GM06990 (cell line): ENCODE measurements around the gene ZNF329.
A peak's percentile ranks its signal among the peaks of the same experiment; 100 is the strongest.
"Not testable (repeated sequence)": the region's sequence is repeated elsewhere in the genome, so short reads cannot be mapped to it uniquely, and the experiment has no call there.

ENCODE experiments used
- DNase-seq: peaks from one replicate; pipeline ENCODE4 v3.0.0-alpha.2; 2011; ENCODE audit not compliant: insufficient read length; ENCODE audit errors: extremely low read depth
- H3K27me3 ChIP-seq: replicated peaks from 2 replicates; pipeline ENCODE4 v1.6.0; 2011; ENCODE audit warnings: low read length; ENCODE audit not compliant: control insufficient read depth, insufficient read depth
- H3K36me3 ChIP-seq: 2 replicates; pipeline ENCODE4 v1.5.1; 2011; ENCODE audit warnings: low read length; ENCODE audit not compliant: control insufficient read depth, insufficient read depth
- H3K4me3 ChIP-seq: replicated peaks from 2 replicates; pipeline ENCODE4 v1.5.1; 2011; ENCODE audit warnings: low read depth, mild to moderate bottlenecking, control low read depth, low read length
- TF ChIP-seq, protein P1 (sequence below): IDR thresholded peaks from 2 replicates; pipeline ENCODE4 v1.5.1; 2011; ENCODE audit warnings: low read length, control low read depth, mild to moderate bottlenecking, inconsistent platforms; ENCODE audit not compliant: insufficient read depth, poor library complexity, severe bottlenecking

Gene ZNF329

DNA sequence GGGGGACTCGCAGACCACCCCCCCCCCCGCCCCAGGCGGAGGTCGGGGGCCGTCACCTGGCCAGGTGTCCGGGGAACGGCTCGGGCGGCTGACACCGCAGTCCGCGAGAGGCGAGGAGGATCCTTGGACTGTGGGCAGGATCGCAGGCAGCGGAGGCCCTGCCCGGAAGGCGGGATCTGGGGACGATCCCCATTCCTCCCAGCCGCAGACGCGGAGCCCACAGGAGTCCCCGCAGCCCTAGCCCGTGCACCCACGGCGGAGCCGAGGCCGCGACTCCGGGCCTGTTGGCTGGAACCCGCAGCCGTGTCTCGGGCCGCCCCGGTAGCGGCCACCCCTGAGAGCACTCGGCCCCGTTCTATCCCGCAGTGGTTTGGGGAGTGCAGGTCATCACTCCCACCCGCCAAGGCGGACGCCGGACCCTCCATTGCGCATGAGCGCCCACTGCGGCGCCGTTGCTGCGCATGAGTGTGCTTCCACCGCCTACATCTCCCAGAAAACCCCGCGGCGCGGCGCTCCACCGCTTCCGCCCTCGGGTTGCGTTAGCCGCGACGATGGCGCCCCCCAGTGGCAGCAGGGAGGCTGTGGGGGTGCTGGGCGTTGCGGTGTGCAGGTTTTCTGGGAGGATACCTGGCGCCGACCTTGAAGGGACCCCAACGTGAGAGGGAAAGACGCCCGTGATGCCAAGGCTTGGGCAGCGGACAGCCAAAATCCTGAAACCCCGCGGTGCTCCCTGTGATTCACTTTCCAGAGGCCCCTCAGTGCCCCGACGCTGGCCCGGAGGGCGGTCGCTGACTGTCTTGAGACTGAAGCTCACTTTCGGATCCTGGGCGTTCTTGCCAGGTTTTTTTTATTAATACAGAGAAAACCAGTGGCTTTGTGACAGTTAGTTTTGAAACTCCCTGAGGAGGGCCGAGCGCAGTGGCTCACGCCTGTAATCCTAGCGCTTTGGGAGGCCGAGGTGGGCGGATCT, 4.4 kb upstream of the ZNF329 start:
- TF ChIP-seq, protein P1, sequence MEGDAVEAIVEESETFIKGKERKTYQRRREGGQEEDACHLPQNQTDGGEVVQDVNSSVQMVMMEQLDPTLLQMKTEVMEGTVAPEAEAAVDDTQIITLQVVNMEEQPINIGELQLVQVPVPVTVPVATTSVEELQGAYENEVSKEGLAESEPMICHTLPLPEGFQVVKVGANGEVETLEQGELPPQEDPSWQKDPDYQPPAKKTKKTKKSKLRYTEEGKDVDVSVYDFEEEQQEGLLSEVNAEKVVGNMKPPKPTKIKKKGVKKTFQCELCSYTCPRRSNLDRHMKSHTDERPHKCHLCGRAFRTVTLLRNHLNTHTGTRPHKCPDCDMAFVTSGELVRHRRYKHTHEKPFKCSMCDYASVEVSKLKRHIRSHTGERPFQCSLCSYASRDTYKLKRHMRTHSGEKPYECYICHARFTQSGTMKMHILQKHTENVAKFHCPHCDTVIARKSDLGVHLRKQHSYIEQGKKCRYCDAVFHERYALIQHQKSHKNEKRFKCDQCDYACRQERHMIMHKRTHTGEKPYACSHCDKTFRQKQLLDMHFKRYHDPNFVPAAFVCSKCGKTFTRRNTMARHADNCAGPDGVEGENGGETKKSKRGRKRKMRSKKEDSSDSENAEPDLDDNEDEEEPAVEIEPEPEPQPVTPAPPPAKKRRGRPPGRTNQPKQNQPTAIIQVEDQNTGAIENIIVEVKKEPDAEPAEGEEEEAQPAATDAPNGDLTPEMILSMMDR = peak; percentile 92
- no peaks in the 10 kb centered on the region for H3K36me3 ChIP-seq
- H3K27me3 ChIP-seq = no peaks in the 10 kb centered on the region
- DNase-seq = peak; percentile 90
- peak overlapping the region; percentile 86 for H3K4me3 ChIP-seq

DNA sequence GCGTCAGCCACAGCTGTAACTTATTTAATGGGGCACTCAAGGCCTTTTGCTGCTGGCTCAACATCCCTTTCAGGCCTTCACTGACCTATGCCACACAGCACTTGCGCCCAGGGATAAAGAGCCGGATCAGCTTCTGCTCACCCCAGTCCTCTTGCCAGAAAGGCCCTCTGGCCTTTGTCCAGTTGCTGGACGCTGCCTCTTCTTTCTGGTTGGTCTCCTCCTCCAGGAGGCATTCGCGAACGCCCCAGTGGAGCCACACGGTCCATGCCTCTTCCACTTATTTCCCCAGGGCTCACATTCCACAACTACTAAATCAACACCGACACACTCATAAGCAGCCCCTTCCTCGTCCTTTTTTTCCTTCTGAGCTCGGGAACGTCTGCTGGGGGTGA, 3.7 kb upstream of the ZNF329 start:
- peak; percentile 18 for DNase-seq
- no peaks in the 10 kb centered on the region for H3K27me3 ChIP-seq
- H3K4me3 ChIP-seq = peak overlapping the region; percentile 86
- H3K36me3 ChIP-seq = no peaks in the 10 kb centered on the region
- TF ChIP-seq, protein P1 = no peak

DNA sequence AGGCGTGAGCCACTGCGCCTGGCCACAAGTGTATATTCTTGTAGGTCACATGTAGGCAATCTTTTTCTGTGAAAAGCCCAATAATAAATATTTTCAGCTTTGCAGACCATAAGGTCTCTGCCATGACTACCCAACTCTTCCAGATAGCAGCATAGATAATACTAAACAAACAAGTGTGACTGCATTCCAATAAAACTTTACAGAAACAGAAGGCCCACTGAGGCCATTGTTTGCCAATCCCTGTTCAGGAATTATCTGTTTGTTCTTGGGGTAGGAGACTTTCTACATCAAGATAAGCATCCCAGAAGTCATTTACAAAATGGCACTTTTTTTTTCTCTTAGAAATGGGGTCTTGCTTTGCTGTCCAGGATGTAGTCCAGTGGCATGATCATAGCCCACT, 2.8 kb upstream of the ZNF329 start:
- TF ChIP-seq, protein P1 = no peak
- no peaks in the 10 kb centered on the region for H3K36me3 ChIP-seq
- no peaks in the 10 kb centered on the region for H3K27me3 ChIP-seq
- DNase-seq = no peak
- H3K4me3 ChIP-seq = no peak overlapping the region

DNA sequence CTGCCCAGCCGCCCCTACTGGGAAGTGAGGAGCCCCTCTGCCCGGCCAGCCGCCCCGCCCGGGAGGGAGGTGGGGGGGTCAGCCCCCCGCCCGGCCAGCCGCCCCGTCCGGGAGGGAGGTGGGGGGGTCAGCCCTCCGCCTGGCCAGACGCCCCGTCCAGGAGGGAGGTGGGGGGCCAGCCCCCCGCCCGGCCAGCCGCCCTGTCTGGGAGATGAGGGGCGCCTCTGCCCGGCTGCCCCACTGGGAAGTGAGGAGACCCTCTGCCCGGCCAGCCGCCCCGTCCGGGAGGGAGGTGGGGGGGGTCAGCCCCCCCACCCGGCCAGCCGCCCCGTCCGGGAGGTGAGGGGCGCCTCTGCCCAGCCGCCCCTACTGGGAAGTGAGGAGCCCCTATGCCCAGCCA, 3.1 kb downstream of the ZNF329 start:
- H3K36me3 ChIP-seq, DNase-seq, H3K27me3 ChIP-seq, H3K4me3 ChIP-seq: not testable (repeated sequence)

DNA sequence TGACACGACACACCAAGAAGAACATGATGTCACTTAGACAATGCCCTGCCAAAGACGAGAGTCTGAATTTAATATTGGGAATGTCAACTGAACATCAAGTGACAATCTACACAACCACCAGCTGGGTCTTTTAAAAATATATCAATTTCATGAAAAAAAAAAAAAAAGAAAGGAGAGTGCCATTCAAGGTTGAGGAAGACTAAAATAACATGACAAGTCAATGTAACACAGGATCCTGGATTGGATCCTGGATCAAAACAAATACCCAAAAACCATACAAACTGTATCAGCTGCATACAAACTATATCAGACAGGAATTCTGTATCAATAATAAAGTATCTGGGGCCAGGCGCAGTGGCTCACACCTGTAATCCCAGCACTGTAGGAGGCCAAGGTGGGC, 4.7 kb downstream of the ZNF329 start:
- no peak overlapping the region for H3K4me3 ChIP-seq
- no peak for DNase-seq
- H3K36me3 ChIP-seq = peaks cover 3% of the 10 kb centered on the region
- no peaks in the 10 kb centered on the region for H3K27me3 ChIP-seq
- TF ChIP-seq, protein P1 = no peak

DNA sequence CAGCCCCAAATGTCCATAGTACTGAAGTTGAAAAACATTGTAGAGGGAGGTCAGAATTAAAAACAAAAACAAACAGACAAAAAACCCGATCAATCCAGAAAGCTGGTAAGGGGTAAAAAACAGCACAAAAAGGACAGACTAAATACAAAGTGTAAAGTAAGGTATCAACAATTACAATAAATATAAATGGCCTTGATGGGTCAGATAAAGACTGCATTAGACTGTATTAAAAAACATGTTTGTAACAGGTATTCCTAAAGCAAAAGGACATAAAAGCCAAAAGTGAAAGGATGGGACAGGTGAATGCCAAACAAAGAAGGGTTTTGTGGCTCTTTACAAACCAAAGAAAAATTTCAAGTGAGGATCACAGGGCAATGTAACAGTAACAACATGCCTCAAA, 16.3 kb downstream of the ZNF329 start:
- TF ChIP-seq, protein P1 = no peak
- Histone ChIP-seq H3K27me3 (no peaks in the 10 kb centered on the region), H3K4me3 (no peak overlapping the region), H3K36me3 (peaks cover 1% of the 10 kb centered on the region)
- DNase-seq = no peak
